Globus pallidus (tissue), 1 donor: ENCODE results near the gene ATG7.
"Not testable (repeated sequence)": the region's sequence is repeated elsewhere in the genome, so short reads cannot be mapped to it uniquely, and the experiment has no call there.

Experiments
- DNase-seq: peaks from one replicate; pipeline ENCODE4 v3.0.0-alpha.2; 2015; ENCODE audit warnings: low spot score

The ATG7 gene

DNA sequence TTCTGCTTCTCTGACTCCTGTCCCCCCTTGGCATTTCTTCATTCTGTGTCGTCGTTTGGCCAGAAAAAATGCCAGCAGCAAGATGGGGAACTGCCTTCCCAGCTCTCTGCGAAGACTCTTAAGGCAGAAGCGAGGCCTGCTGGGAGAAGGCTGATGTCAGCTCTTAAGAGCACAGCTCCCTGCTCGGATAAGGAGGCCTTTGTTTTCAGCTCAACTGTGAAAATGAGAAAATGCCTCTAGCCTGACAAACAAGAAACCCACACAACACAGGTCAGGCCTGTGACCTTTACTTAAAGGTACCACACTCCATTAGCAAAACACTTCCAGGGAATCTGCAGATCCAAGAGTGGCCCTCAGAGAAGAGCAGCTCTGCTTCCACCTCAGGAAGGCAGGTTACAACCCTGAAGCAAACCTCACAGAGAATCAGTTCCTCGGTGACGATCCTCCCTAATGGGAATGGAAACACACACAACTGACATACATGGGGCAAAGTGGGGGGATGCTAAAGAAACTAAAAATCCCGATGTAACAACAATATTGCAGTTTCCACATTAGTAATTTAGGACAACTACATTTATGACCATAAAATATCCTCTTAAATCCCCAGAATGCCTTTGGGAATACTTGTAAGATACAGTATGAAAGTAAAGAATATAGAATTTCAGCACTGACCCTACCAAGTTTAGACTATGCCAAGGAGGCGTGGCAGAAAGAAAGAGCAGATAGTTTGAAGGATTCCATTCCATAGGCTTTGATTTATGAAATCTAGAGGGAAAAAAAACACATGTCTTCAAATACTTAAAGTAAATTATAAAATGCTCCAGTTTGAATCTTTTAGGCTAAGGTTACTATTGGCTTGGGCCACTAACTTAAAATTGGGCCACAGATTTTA, 319.4 kb downstream of the ATG7 start:
- DNase-seq: peak; percentile 95

DNA sequence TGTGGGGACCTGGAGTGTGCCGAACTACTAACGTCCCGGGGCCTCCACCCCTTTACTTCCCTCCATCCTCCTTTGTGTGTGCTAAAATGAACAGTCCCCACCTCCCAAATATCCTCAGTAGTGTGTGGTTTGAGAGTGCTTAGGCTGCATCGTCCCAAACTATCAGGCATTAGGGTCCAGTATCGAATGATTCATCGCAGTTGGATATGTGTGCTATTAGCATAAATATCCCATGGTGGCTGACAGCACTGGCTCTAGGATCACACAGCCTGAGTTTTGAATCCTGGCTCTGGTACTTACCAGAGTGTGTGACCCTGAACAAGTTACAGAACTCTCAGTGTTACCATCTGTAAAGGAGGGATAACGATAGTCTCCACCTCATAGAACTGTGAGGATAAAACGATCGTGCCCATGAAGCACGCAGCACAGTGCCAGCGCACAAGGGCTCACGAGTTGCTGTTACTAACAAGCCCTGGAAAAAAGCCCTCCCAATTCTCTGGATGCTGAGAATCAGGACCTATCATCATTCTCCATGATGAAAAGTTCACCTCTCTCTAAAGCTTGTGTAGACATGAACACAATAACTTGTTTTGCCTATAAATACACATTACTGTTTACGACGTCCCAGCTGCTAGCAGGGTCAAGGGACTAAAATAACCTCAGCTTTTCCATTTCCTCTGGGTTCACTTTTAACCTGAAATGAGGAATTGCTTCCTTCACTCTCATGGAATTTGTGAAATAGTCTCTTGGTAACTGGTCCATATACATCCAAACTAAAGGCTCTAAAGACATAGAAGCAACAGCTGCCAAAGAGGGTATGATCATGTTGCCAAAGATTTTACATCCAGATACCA, 320.5 kb downstream of the ATG7 start:
- DNase-seq: peak; percentile 72

DNA sequence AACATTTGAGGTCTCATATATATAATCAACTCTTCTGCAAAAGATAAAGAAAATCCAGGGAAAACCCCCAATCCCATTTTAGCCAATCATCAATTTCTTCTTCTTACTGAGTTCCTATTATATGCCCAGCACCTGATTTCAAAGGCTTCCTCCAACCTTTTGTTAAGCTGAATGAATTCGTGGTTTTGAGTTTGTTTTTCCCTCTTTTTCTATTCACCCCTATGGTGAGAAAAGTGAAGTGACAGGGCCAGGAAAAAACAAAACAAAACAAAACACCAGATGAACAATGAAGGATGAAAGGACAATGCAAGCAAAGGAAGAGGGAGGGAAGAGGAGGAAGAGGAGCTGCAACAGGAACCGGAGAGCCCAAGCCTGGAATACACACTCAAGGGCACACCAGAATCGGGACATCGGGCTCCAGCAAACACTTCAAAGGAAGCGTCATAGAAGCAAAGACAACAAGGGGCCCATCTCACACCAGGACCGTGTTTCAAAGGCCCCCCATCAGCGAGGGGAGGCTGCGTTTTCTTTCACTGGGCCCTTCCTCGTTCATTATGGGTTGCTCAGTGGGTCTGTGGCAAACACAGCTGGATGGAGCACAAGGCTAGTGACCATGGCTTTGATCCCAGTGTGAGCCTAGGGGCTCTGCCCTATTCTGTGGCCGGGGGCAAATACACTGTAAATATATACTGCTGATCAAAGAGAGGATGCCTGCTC, 321.3 kb downstream of the ATG7 start:
- no peak for DNase-seq

DNA sequence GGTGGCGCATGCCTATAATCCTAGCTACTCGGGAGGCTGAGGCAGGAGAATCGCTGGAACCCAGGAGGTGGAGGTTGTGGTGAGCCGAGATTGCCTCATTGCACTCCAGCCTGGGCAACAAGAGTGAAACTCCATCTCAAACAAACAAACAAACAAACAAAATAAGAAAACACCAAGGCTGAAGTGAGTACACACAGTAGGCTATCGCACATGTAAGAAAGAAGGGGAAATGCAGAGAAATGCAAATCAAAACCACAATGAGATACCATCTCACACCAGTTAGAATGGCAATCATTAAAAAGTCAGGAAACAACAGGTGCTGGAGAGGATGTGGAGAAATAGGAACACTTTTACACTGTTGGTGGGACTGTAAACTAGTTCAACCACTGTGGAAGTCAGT, 322.8 kb downstream of the ATG7 start:
- not testable (repeated sequence) for DNase-seq

DNA sequence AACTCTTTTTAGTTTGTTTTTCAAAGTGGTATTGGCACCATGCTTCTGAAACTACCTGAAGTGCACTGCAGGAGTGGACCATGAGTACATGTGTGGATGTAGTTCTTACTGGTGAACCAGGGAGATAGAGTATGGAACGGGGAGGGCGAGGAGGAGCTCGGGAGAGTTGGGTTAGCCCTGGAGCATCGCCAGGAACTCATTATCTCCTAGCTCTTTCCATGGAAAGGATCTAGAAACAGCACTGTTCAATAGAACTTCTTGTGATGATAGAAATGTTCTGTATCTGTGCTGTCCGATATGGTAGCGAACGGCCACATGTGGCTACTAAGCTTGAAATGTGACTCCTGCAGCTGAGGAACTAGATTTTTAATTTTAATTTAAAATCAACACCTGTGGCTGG, 324.2 kb downstream of the ATG7 start:
- DNase-seq: no peak

DNA sequence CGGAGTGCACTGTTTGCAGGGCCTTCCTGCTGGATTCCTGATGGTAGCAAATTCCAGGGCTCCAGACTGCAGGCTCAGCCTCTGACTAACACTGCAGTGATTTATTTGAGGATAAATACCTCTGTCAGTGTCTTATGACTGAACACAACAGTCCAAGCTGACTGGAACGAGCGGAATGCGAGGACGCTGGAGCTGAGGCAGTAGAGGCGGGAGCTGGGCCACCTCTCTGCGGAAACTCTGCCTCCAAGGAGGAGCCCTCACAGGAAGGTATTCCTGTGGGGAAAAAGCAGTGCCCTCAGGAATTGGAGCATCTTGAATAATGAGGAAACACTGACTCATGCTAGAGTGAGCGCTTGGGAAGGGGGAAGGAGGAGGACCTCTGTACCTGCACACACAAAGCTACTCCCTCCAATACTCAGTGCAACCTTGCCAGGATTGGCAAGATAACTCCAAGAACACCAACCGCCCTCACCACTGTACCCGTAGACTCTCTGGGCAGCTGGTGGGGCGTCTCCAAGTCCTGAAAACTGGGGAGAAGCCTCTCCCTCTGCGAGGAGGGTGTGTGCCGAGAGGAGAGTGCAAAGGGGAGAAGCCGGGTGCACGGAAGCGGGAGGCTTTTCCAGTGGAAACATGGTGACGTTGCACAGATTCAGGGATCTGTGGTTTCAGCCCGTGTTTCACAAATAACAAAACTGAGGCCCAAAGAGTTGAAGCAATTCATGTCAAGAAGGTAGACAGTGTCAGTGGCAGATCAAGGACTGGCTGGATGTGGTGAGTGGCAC, 328.5 kb downstream of the ATG7 start:
- DNase-seq: no peak

DNA sequence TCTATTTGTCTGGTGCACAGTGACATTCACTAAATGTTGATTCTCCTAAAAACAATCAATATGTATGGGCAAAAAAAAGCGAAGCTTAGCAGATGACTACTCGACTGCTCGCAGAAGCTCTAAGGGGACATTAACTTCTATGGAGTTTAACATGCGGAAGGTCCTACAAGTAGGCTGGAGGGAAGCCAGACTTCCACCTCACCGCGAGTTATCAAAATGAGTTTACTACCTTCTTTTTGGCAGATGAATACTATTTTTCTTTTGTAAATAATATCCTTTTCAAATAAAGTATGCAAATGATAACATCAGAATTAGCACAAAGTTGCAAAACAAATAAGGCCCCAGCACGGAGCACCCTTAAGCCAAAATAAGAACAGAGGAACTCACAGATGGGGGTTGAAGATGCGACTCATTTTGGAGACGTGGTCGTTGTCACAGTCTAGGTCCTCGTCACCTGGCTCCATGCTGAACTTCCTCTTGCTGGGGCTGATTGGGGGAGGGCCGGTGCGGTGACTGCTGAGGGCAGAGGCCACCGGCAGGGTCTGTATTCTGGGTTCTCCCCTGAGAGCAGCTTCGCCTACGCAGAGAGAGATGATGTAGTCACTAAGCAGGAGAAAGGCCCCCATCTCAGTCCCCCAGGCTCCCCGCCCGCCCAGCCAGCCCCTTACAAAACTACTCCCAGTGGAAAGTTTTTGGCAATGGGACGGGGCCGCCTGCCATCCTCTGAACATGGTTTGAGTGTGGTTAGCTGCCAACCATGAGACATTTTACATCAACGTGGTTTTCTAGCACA, 329.4 kb downstream of the ATG7 start:
- peak; percentile 72 for DNase-seq

DNA sequence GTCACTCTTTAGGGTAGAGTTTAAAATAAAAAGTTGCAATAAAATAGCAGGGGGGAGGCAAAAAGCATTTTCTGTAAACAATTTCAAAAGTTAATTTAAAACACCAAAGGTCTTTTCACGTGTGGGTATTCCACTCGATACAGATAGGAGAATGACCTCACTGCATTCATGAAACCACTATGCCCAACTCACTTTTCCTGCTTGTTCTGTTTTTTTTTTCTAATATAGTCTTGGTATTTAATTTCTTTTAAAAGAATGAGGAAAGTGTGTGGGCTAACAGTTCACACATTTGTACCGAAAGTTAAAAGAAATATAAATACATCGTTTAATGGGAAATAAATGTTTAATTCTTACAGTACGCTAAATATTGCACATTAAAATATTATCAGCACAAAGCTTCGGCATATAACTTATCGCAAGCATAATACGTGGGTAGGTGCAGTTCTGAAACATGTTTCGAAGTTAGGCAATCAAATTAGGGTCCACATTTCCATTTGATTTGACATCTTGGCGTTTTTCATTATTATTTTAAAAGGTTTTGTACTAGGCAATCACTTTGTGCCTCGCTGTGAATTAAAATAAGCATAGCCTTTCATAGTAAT, 330.1 kb downstream of the ATG7 start:
- DNase-seq: no peak

DNA sequence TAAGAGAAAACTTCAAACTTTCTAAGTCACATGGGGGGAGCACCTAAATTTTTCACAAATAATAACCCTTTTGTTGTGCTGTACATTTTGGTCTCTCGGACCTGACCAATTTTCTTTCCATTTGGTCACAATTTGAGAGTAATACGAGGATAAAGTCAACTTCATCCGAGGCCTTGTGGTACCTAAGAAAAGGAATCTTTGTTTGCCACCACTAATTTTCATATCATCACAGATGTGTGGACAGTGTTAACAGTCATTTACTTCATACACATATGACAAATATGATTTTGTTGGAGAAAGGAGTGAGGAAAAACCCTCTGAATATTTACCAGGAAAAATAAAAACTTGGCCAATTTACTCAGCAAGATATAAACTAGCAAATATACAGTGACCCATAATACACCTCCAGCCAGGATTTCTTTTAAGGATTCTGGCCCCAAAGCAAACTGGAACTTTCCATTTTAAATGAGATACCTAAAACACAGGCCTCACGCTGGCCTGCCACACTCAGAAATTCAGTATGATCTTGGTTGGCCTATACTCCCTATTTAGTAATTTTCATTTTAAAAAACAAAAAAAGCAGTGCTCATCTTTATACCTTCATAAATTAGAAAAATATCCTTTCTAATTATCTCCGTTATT, 330.8 kb downstream of the ATG7 start:
- no peak for DNase-seq

DNA sequence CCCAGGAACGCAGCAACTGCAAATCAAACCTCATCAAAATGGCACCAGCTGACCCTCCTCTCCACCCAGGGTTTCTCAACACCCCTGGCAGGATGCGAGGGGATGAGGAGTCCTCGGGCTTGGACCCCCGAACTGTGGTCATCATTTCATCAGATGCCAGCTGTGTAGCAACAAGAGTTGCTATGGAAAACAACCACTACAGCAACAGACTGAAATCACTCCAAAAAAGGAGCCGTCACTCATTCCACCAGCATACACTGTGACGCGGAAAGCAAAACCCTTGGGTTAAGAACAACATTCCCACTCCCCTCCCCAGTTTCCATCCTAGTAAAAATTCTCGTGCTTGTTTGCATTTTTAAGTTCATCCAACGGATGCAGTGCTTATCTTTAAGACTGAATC, 331.4 kb downstream of the ATG7 start:
- DNase-seq: no peak

DNA sequence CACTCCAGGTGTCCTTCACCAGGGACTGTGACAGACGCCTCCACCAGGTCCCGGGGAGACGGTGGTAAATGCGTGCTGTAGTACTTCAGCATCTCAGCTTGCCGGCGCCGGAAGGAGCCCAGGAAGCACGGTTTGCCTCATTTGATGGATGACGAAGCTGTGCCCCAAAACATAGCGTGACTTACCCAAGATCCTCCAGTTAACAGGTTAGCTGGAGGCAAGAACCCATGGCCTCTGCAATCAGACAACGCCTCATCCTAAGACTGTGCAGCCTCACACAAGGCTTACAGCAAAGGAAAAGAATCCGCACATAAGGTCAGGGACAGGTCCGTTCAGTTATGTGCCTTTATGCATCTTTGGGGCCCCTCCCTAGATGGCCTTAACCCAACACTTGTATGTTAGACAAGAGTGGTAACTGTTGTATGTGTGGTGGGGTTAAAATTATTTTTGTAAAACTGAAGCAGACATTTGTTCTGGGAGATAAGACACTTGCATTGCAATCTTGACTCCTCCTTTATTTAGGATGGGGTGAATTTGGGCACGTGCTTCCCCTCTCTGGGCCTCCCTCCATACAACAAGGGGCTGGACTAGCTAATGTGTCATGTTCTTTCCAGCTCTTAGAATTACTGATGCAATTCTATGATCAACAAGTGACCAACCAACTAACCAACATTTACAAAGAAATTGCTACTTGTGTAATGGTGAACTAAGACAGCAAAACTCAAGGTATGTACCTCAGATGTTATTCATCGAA, 332.1 kb downstream of the ATG7 start:
- no peak for DNase-seq

DNA sequence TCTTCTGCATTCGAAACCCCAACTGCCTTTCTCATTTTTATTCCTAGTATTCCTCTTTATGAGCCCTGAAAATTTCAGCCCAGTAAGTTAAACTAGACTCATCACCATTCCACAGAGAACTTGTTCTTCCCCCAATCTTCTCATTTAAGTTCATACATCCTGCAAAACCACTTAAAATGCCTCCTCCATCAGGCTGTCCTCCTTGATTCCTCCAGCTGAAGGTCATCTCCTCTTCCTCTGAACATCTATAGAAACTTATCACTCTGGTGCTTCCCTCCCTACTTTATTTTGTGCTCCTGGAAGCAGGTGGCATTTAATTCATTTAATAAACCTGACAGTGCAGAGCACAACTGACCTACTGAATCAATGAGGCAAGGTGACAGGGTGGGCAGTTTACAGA, 333.2 kb downstream of the ATG7 start:
- DNase-seq: no peak

DNA sequence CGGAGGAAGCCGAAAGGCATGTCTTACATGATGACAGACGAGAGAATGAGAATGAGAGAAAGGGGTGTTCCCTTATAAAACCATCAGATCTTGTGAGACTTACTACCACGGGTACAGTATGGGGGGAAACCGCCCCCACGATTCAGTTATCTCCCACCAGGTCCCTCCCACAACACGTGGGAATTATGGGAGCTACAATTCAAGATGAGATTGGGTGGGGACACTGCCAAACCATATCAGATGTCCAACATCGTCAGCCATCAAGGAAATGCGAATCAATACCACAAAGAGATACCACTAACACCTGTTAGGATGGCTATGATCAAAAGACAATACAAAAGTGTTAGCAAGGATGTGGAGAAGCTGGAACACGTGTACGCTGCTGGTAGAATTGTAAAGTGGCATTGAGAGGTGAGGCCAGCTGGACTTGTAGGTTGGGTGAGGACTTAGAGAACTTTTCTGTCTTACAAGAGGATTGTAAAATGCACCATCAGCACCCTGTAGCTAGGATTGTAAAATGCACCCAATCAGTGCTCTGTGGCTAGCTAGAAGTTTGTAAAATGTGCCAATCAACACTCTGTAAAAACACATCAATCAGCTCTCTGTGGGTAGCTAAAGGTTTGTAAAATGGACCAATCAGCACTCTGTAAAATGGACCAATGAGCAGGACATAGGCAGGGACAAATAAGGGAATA, 334.0 kb downstream of the ATG7 start:
- no peak for DNase-seq

DNA sequence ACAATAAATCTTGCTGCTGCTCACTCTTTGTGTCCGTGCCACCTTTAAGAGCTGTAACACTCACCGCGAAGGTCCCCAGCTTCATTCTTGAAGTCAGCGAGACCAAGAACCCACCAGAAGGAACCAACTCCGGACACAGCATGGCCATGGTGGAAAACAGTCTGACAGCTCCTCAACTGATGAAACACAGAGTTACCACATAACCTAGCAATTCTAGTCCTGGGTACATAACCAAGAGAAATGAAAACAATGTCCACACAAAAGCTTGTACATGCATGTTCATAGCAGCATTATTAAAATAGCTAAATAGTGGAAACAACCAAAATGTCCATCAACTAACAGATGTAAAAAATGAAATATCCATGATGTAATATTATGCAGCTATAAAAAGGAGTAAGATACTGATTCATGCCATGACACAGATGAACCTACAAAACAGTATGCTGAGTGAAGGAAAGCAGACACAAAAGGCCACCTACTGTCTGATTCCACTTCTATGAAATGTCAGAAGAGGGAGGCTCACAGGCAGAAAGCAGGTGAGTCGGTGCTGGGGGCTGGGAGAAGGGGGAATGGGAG, 334.8 kb downstream of the ATG7 start:
- no peak for DNase-seq
